ENCODE data around the gene ATP5F1D.

DNA sequence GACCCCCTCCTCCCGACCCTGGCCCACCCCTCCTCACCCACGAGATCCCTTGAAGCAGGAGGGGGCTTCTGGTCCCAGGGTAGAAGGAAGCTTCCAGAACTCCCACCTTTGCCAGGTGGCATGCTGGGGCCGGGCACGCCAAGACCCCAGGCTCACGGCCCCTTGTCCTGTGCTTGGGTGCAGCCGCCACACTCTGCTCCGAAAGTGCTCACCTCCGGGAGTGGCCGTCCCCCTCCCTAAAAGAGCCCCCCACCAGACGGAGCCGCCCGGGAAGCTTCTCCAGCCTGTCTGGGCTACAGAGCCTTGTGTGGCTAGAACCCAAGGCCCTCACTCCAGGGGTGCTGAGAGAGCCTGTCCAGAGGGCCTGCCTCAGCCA, 42.4 kb downstream of the ATP5F1D start:
- TF ChIP-seq, protein P1, sequence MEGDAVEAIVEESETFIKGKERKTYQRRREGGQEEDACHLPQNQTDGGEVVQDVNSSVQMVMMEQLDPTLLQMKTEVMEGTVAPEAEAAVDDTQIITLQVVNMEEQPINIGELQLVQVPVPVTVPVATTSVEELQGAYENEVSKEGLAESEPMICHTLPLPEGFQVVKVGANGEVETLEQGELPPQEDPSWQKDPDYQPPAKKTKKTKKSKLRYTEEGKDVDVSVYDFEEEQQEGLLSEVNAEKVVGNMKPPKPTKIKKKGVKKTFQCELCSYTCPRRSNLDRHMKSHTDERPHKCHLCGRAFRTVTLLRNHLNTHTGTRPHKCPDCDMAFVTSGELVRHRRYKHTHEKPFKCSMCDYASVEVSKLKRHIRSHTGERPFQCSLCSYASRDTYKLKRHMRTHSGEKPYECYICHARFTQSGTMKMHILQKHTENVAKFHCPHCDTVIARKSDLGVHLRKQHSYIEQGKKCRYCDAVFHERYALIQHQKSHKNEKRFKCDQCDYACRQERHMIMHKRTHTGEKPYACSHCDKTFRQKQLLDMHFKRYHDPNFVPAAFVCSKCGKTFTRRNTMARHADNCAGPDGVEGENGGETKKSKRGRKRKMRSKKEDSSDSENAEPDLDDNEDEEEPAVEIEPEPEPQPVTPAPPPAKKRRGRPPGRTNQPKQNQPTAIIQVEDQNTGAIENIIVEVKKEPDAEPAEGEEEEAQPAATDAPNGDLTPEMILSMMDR (IDR thresholded peaks at IDR 0.05; ENCODE audit: low read depth, low read length) = no peak
- no peak for TF ChIP-seq EZH2phosphoT487 (IDR thresholded peaks at IDR 0.05; ENCODE audit: low read depth)
